Posterior vena cava (tissue), 2 donors: ENCODE measurements around the gene SHB. TPM values are rescaled to one million over a fixed set of nuclear protein-coding genes. Genes with fewer than 3 reads are reported as not detected.

Experiments used
- DNase-seq: peaks from one replicate; pipeline ENCODE4 v3.0.0-alpha.2; 2020; ENCODE audit warnings: low spot score
- intact Hi-C, 2 donors: fragments of 100-400 bp; cut with DNase I; formaldehyde crosslinking; loops; one replicate each; pipeline versions ENCODE4 v1.14.1 to v1.14.2; 2022 to 2023
- total RNA-seq, 2 donors: library from RNA; stranded (reverse); fragmentation: NEBNext Ultra II Directional; extraction: Animal tissue kit (Norgen Biotek cat#: 25700); gene quantifications; one replicate each; pipeline ENCODE4 v1.2.1, GENCODE V29; 2021
- donor health status: DM: yes; HTN: yes; CAD: no.
- donor health status: DM: yes; HTN: yes; CAD: no.

SHB gene
- total RNA-seq, 2 donors from 2014 or later = 18.7 to 23.0 TPM

GRCh38 chr9:38033941-38034340 is 35.1 kb downstream of the SHB start:
- intact Hi-C loops = loop anchor here in 1 of 2 donors (2.0 to 5.0 kb wide), 2 partner anchors 43 to 1157 kb away; no protein-coding TSS in a partner anchor
- DNase-seq = no peak

GRCh38 chr9:38032266-38033110 is 36.5 kb downstream of the SHB start:
- intact Hi-C loops = loop anchor here in 1 of 2 donors (5.0 kb wide), 1 partner anchor 1155 kb away; no protein-coding TSS in a partner anchor
- DNase-seq = no peak

- intact Hi-C loops = loop anchor here in 1 of 2 donors (5.0 kb wide), 1 partner anchor 1154 kb away; no protein-coding TSS in a partner anchor
- no peak for DNase-seq
Measured at GRCh38 chr9:38031594-38031993, 37.4 kb downstream of the SHB start.

- intact Hi-C loops = loop anchor here in 1 of 2 donors (5.0 kb wide), 1 partner anchor 1153 kb away; no protein-coding TSS in a partner anchor
- DNase-seq = no peak
Measured at GRCh38 chr9:38030658-38031057, 38.4 kb downstream of the SHB start.

- intact Hi-C loops = loop anchor here in 1 of 2 donors (5.0 kb wide), 1 partner anchor 1153 kb away; no protein-coding TSS in a partner anchor
- no peak for DNase-seq
Measured at GRCh38 chr9:38029915-38030638, 39.0 kb downstream of the SHB start.

GRCh38 chr9:38027714-38028113 is 41.3 kb downstream of the SHB start:
- intact Hi-C loops = no loop called here
- DNase-seq = no peak

- intact Hi-C loops = no loop called here
Measured at GRCh38 chr9:38026840-38027527, 42.0 kb downstream of the SHB start.

GRCh38 chr9:38026021-38026809 is 42.8 kb downstream of the SHB start:
- DNase-seq = no peak
- intact Hi-C loops = no loop called here

More at GRCh38 chr9:38026840-38027527, 42.0 kb downstream of the SHB start:
- DNase-seq = no peak

GRCh38 chr9:38025166-38025565 is 43.9 kb downstream of the SHB start:
- no peak for DNase-seq
- intact Hi-C loops = no loop called here

GRCh38 chr9:38024036-38024681 is 44.9 kb downstream of the SHB start:
- intact Hi-C loops = loop anchor here in 1 of 2 donors (5.0 kb wide), 1 partner anchor 43 kb away; the partner anchor contains the start of gene SHB
- DNase-seq = peak; percentile 92

GRCh38 chr9:38023661-38024035 is 45.4 kb downstream of the SHB start:
- no peak for DNase-seq
- intact Hi-C loops = loop anchor here in 1 of 2 donors (5.0 kb wide), 1 partner anchor 44 kb away; the partner anchor contains the start of gene SHB

GRCh38 chr9:38022995-38023394 is 46.0 kb downstream of the SHB start:
- no peak for DNase-seq
- intact Hi-C loops = loop anchor here in 1 of 2 donors (5.0 kb wide), 1 partner anchor 44 kb away; the partner anchor contains the start of gene SHB

GRCh38 chr9:38022203-38022895 is 46.7 kb downstream of the SHB start:
- no peak for DNase-seq
- intact Hi-C loops = loop anchor here in 1 of 2 donors (5.0 kb wide), 1 partner anchor 45 kb away; the partner anchor contains the start of gene SHB

GRCh38 chr9:38020151-38021076 is 48.6 kb downstream of the SHB start:
- intact Hi-C loops = loop anchor here in 1 of 2 donors (5.0 kb wide), 1 partner anchor 47 kb away; the partner anchor contains the start of gene SHB

GRCh38 chr9:38019731-38020130 is 49.3 kb downstream of the SHB start:
- intact Hi-C loops = loop anchor here in 1 of 2 donors (5.0 to 10.0 kb wide), 2 partner anchors 48 to 285 kb away; partner anchors contain the start of gene SHB
- DNase-seq = no peak

More at GRCh38 chr9:38020151-38021076, 48.6 kb downstream of the SHB start:
- DNase-seq = no peak
